GM19240 (cell line): Measurements from ENCODE around the gene MRLN.
"Not testable (repeated sequence)": the region's sequence is repeated elsewhere in the genome, so short reads cannot be mapped to it uniquely, and the experiment has no call there.

Source experiments
- DNase-seq: peaks from one replicate; pipeline ENCODE4 v3.0.0; 2011; ENCODE audit warnings: low spot score; ENCODE audit not compliant: insufficient read length

Gene MRLN

DNA sequence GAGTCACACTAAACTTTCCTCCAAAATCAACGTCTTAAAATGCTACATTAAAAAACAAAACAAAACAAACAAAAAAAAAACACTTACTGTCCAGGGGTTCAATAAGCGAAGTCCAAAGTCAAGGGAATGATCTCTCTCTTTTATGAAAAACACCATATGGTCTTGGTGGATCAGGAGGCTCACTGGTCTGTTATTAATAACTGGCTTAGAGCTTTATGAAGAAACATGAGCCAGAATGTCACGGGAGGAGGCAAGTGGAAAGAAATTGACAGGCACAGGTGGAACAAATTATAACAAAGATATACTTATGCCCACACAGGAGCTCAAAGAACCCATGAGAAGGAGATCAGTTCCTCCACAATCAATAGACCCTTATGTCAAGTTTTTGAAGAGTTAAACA, at the start of gene MRLN:
Gene MRLN (minus strand): TSS at position 189 of the 400 bp plus-strand sequence.
- DNase-seq = no peak

DNA sequence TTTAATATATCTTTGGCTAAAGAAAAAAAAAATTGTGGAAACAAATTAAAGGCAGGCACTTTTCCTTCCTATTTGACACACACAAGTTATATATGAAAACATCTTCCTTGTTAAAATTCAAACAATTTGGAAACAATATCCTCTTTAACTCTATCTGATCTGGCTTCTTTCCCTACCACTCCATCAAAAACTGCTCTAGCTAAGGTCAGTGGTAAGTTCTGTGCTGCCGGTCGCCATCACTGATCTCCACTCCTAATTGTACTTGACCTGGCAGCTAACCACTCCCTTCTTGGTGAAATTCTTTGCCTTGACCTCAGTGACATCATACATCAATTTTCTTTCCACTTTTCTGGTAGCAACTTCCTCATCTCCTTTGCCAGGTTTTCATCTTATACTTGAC, 47.9 kb upstream of the MRLN start:
- no peak for DNase-seq

DNA sequence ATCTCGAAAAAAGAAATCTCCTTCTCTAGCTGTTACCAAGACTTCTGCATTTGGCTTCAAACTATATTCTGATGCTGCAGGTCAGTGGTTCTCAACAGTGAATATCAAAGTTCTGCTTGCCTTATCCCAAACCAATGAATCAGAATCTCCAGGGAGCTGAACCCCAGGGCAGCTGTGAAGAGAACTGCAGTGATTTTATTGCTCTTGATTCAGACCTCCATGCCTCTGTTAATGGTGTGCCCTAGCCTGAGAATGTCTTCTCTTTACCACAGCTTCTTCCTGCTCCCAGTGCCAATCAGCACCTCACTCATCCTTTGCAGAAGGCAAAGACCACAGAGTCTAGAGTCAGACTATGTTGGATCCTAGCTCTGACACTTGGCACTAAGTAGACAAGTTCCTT, 46.2 kb upstream of the MRLN start:
- DNase-seq = no peak

DNA sequence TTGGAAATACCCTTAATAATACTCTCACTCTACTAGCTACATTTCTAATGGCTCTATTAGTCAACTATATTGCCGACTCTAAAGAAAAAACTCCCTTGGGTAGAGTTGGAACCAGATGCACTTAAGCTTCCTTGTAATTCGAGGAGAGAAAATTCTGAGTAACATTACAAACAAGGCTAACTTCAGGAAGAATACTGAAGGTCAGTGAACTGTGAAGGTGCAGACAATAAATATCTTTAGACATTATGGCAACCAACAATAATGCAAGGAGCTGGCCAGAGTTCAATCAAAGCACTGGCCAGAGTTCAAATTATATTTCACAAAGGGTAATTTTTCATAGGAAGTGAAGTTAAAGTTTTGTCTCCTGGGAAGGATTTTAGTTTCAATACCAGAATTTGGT, 40.7 kb upstream of the MRLN start:
- DNase-seq = no peak

- no peak for DNase-seq
Observed at GRCh38 chr10:59792812-59793211, 39.6 kb upstream of the MRLN start.

GRCh38 chr10:59791601-59792000, 38.3 kb upstream of the MRLN start:
- no peak for DNase-seq

DNA sequence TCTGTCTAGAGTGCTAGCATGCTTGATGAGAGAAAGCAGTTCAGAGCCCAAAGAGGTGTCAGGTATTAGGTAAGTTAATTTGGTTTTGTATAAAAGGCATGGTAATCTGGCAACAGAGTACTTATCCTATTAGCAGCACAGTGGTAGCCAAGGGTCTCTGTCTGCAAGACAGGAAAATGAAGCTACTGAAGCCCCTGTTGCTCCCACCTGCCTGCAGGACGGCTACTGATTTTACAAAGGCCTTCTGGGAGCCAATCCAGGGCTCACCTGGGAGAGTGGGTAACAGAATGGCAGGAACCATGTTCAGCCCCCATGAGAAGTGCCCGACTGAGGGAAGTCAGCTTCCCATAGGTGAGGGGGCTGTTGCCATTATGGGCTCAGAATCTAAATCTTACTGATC, 36.8 kb upstream of the MRLN start:
- DNase-seq = not testable (repeated sequence)

GRCh38 chr10:59788914-59789313, 35.7 kb upstream of the MRLN start:
- DNase-seq = not testable (repeated sequence)

GRCh38 chr10:59787032-59787431, 33.8 kb upstream of the MRLN start:
- not testable (repeated sequence) for DNase-seq

- DNase-seq = not testable (repeated sequence)
Observed at GRCh38 chr10:59785476-59785875, 32.2 kb upstream of the MRLN start.

- DNase-seq = no peak
Observed at GRCh38 chr10:59781511-59781910, 28.3 kb upstream of the MRLN start.

DNA sequence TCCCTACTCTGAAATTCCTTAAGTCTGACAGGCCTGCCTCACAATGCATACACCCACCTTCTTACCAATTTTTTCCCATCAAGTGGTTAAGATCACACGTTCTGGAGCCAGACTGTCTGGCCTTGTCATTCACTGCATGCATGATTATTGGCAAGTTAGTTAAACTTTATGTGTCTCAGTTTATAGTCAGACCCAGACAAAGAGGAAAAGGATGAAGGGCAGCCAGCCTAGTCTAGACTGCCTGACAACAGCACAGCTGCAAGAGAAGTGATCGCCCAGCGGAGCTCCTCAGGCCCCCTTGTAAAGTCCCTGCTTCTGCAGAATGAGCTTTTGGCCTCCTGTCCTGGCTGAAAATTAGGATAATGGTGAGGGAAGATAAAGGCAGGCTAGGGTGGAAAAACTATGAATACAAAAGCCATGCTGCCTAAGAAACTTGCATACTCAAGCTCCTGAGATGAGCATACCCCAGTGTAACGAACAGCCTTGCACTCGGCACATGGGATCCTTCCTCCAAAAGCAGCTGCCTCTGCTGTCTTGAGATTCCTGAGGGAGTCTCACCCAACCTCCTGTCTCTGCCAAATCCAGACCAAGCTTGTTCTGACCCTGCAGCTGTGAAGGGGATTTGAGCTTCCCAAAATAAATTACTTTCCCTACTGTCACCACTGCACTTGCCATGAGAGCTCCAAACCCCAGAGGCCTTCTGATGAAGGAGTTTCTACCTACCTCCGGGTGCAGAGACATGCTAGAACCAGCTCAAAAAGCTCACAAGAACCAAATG, 26.7 kb upstream of the MRLN start:
- no peak for DNase-seq

DNA sequence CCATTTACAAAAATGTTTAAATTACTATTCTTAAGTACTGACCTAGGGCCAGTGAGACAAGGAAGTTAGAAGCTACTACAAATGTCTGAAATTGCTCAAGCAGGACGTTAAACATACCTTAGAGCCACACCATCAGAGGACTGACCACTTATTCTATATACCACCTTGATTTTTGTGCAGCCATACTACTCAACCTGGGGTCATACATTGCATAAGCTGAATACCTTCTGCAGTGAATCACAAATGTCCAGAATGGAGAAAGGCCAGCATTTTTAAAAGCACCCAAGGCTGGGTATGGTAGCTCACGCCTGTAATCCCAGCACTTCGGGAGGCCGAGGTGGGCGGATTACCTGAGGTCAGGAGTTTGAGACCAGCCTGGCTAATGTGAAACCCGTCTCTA, 21.2 kb upstream of the MRLN start:
- no peak for DNase-seq

- DNase-seq = no peak
Observed at GRCh38 chr10:59773088-59773487, 19.8 kb upstream of the MRLN start.

GRCh38 chr10:59771162-59771807, 18.0 kb upstream of the MRLN start:
- DNase-seq = no peak

DNA sequence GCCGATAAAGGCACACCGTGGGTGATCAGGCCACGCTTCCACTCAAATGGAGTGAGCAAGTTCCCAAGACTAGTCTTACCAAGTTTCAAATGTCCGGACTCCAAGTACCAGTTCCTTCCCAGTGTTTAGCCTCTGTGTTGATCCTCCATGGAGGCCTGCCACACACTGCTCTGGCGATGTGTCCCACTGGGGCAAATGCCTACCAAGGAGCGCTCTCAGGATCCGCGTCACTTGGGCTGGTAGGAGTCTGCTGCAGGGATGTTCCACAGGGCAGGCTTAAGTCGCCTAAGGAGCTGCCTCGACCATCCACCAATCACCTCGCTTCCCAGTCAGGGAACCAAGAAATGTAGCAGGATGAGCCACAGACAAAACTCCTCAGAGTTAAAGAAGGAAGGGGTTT, 17.4 kb upstream of the MRLN start:
- DNase-seq = no peak

- DNase-seq = no peak
Observed at GRCh38 chr10:59762505-59762904, 9.2 kb upstream of the MRLN start.

GRCh38 chr10:59757966-59758365, 4.7 kb upstream of the MRLN start:
- DNase-seq = no peak

DNA sequence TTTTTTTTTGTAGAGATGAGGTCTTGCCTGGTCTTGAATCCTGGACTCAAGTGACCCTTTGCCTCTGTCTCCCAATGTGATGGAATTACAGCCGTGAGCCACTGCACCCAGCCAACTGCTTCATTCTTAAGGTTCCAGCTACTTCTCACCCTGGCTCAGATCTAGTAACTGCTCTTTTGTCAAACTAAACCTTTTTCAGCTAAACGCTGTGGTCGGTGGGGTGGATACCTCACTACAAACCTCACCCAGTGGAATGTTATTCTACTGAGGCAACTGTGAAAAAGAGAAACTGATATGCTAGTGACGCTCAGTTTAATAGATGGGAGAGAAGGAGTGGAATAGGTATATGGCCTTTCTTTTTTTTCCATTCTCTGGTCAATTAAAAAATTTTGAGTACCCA, 1.7 kb upstream of the MRLN start:
- DNase-seq = no peak

- no peak for DNase-seq
Observed at GRCh38 chr10:59752278-59752940, 846 bp downstream of the MRLN start.

DNA sequence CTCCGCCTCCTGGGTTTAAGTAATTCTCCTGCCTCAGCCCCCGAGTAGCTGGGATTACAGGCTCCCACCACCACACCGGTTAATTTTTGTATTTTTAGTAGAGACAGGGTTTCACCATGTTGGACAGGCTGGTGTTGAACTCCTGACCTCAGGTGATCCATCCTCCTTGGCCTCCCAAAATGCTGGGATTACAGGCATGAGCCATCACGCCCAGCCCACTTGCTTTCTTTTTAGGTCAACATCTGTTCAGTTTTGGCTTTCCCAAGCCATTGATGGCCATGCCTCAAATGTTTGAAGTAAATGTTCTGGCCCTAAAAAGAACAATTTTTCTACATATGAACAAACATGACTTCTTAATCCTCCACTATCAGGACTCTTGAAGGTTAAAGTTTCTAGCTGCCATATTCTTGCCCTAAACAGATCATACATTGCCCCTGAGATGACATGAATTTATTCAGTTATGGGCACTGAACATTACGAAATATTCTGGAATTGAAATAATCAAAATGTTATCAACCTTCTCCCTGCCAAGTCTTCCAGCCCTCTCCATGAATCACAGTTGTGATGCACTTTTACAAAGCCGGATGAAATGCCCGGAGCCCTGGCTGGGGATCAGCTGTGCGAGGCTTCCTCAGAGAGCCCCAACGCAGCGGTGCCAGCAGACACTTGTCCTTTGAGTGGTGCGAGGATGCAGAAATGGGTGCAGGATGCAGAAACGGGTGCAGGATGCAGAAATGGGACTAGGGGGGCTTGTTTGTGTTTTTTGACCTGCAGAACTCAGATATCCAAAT, 2.9 kb downstream of the MRLN start:
- DNase-seq = no peak

DNA sequence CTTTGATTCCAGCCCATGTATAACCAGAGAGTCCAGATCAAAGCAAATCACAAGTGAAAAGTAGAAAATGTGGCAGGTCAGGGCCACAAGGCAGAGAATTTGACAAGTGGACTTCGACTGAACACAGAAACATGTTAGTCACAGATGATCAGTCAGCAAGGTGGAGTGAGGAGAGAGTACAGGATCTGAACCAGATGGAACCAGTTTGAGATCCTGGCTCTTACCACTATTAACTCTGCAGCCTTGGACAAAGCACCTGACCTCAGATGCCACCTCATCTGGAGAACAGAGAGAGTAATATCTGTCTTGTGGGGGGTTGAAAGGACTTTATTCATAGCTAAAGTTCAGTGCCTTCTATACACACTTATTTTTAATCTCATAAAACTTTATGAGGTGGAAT, 4.4 kb downstream of the MRLN start:
- DNase-seq = no peak
